AG09319 (cell line): ENCODE results near the gene CTNNBL1.
A peak's percentile ranks its signal among the peaks of the same experiment; 100 is the strongest.
"Not testable (repeated sequence)": the region's sequence is repeated elsewhere in the genome, so short reads cannot be mapped to it uniquely, and the experiment has no call there.

Experiments used
- DNase-seq: peaks from one replicate; pipeline ENCODE4 v3.0.0-alpha.2; 2010; ENCODE audit warnings: low read depth; ENCODE audit errors: extremely low read depth
- CTCF ChIP-seq: IDR thresholded peaks from 2 replicates; pipeline ENCODE4 v1.5.1; 2011; ENCODE audit warnings: low read depth, mild to moderate bottlenecking, inconsistent platforms, low read length, moderate library complexity

Gene CTNNBL1

DNA sequence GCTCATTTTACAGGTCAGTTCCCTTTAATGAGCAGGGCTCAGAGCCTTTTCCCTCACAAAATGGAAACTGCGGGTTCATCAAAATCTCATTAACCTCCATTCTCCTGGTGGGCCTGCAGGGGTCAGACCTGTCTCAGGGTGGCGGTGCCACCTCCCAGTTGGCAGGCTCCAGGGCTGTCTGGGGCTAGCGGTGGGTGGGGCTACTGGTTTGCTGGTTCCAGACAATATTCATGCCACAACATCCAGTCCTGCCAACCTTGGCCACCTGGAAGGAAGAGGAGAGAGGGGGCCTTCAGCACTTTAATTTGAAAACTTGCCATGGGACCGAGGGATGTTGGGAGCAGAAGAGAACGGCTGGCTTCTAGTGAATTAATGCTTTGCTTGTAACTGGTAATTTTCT, 41.9 kb upstream of the CTNNBL1 start:
- DNase-seq, result no peak
- TF ChIP-seq CTCF, result peak; percentile 42

- TF ChIP-seq CTCF, result no peak
- no peak for DNase-seq
Observed at GRCh38 chr20:37656945-37657344, 36.9 kb upstream of the CTNNBL1 start.

DNA sequence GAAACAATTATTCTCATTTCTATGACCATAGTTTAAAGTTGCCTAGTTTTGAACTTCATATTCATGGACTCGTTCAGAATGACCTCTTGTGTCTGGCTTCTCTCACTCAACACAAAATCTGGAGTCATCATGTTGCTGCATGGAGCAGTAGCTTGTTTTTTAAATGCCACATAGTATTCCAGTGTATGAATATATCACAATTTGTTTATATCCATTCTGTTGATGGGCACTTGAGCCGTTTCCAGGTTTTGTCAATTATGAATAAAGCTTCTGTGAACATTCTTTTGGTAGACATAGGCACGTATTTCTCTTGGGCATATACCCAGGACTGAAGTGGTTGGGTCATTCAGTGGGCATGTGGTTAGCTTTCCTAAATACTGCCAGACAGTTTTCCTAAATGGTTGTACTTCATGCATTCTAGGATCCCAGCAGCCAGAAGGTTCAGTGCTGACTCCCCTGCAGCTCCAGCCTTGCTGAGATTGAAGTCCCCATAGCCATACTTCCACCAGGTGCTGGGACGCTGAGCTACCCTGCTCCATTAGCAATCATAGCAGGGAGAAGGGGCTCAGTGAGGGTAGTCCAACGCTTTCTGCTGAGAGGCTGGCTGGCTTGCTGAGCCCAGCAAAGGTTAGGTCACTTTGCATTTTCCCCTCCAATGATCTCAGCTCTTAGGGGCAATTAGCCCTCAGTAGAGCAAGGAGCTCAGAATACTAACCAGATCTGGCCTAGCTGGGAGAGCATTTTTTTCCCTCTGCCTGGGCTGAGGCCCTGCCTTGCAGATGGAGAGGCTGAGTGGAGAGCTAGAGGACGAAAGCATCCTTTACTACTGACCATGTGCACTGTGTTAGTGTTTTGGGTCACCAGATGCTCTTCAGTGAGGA, 35.7 kb upstream of the CTNNBL1 start:
- TF ChIP-seq CTCF, result no peak
- no peak for DNase-seq

GRCh38 chr20:37661519-37661918, 32.3 kb upstream of the CTNNBL1 start:
- DNase-seq, result no peak
- TF ChIP-seq CTCF, result no peak

- DNase-seq, result no peak
- no peak for TF ChIP-seq CTCF
Observed at GRCh38 chr20:37662308-37662707, 31.5 kb upstream of the CTNNBL1 start.

- not testable (repeated sequence) for DNase-seq
Observed at GRCh38 chr20:37664595-37664994, 29.2 kb upstream of the CTNNBL1 start.

- TF ChIP-seq CTCF, result no peak
Observed at GRCh38 chr20:37668166-37668565, 25.7 kb upstream of the CTNNBL1 start.

GRCh38 chr20:37669062-37669772, 24.6 kb upstream of the CTNNBL1 start:
- no peak for TF ChIP-seq CTCF
- DNase-seq, result no peak

More at GRCh38 chr20:37668166-37668565, 25.7 kb upstream of the CTNNBL1 start:
- DNase-seq, result no peak
